NCI-H510A treated with DMSO at 0.1 percent for 48 hours (cell line): ENCODE measurements around the gene ITFG1.
"Not testable (repeated sequence)": the region's sequence is repeated elsewhere in the genome, so short reads cannot be mapped to it uniquely, and the experiment has no call there.

ENCODE experiments used
- DNase-seq: peaks from one replicate; lab custom pipeline; 2025; lab: John Stamatoyannopoulos, UW

ITFG1 gene

GRCh38 chr16:47413041-47413440, 47.8 kb downstream of the ITFG1 start:
- DNase-seq = no peak

DNA sequence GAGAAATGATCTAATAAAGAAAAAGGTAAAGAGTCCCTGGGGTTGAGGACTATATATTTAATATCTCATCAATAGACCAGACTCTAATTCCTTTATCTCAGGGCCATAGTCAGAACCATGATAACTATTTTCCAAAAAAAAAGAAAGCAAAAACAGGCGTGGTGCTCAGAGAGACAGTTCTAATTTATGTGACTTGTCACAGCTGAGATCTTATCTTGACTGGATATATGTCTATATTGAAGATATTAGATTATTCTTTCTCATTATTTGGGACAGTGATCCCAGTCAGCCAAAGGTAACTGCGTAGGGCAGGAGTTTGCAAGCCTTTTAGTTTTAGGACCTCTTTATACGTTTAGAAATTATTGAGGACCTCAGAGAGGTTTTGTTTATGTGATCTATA, 52.4 kb downstream of the ITFG1 start:
- DNase-seq = no peak

- no peak for DNase-seq
These were observed 64.9 kb downstream of the ITFG1 start for GRCh38 chr16:47395733-47396498.

DNA sequence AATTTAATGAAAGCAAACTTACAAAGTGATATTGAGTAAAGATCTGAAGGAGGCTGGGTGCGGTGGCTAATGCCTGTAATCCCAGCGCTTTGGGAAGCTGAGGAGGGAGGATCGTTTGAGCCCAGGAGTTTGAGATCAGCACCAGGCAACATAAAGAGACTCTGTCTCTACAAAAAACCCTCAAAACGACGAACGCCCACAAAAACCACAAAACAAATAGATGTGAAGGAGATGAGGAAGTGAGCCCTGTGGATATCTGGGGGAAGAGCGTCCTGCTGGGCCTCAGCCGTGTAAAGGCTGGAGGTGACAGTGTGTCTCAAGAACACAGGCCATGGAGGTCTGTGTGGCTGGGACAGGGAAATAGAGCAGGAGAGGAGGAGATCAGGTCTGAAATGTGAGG, 68.8 kb downstream of the ITFG1 start:
- DNase-seq = peak; percentile 16

GRCh38 chr16:47388705-47389104, 72.2 kb downstream of the ITFG1 start:
- no peak for DNase-seq

DNA sequence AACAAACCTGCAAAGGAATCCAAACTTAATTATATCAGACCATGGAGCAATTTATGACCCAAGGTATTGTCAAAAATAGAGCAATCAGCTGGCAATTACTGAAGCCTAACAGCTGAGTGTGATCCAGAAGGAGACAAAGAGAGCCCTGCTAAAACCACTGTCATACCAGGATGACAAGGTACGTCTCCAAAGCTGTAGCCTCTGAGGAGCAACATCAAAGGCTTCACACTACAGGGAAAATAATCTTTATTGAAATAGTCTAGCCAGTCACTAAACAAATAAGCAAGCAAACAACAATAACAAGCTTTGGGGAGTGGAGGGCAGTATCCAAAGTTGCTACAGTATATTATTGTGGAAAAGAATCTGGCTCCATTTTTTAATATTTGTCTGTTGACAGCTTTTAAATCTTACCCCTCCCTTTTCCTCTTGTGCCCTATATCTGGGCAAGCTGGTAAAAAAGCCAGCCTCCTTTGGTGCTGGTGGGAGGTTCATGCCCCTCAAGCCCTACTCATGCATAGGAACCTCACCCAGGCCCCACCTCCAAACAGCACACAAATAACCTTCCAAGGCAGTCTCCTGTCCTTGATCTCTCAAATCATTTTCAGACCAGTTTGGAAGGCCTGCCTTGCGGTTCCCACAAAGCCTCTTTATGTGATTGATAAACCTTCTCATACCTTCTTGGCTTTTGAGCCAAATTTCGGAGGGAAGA, 73.7 kb downstream of the ITFG1 start:
- no peak for DNase-seq

DNA sequence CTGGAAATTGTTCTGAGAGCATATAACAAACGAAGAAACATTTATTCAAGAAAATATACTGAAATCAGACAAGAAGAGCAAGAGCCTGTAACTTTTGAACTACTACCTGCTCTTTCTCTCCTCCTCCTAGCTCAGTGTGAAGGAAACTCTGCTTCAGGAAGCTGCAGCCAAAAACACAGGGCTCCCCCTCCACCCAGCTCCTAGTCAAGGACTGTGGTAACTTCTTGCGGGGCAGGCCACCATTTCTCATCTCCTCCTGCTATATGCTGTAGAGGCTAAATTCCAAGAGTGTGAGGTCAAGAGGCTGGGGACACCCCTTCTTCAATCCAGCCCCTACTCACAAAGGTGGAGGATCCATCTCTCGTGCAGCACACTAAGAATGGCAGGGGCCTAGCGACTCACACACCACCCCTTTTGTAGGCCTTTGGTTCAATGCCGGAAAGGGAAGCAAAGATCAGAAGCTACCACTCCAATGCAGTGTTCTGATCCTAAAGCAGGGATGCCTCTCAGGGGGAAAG, 74.6 kb downstream of the ITFG1 start:
- no peak for DNase-seq

DNA sequence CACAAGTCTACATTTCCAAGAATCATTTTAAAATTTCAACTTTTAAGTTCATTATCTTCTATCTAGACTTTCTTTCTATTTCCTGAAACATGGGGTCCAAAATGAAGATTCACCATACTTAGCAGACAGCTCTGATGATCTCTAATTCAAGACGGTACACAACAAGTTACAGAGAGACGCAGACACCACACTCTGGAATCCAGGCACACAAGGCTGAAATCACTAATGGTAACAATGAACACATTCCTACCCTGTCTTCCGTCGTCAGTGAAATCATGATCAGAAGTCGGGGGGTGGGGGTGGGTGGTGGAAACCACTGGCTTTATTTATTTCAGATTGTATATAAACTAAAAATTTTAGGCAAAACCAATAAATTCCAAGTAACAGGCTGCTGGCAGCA, 78.5 kb downstream of the ITFG1 start:
- DNase-seq = no peak

DNA sequence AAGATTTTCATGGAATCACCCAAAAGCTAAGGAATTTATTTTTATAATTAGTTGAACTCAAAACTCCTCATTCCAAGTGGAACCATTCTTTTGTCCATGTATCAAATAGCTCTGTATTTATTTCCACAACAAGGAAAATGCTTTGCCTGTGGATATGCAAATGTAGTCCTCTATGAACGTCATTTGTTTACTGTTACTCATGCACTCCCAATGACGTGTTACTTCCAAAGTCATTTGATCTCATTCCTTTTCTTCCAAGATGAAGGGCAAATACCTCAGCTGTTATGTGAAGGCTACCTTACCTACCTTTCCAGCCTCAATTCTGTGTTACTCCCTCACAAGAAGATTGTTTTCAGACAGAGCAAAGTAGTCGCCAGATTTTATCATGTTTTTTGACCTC, 83.7 kb downstream of the ITFG1 start:
- no peak for DNase-seq

DNA sequence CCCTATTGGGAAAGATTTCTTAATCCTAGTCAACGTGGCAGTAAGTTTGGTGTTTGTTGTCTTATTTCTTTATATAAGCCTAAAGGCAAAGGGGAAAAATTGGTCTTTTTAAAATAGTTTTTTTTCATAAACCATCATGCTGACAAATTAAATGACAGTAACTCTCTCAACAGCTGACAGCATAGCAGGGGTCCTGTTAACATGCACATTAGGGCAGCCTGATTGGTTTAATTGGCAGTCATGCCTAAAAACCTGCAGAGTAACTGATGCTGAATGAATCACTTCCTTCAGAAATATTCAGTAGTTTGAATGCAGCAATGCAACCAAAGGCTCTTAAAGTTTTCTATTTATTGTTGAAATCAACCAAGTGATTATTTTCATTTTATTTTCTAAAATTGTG, 85.4 kb downstream of the ITFG1 start:
- no peak for DNase-seq

- no peak for DNase-seq
These were observed 86.2 kb downstream of the ITFG1 start for GRCh38 chr16:47374629-47375028.

DNA sequence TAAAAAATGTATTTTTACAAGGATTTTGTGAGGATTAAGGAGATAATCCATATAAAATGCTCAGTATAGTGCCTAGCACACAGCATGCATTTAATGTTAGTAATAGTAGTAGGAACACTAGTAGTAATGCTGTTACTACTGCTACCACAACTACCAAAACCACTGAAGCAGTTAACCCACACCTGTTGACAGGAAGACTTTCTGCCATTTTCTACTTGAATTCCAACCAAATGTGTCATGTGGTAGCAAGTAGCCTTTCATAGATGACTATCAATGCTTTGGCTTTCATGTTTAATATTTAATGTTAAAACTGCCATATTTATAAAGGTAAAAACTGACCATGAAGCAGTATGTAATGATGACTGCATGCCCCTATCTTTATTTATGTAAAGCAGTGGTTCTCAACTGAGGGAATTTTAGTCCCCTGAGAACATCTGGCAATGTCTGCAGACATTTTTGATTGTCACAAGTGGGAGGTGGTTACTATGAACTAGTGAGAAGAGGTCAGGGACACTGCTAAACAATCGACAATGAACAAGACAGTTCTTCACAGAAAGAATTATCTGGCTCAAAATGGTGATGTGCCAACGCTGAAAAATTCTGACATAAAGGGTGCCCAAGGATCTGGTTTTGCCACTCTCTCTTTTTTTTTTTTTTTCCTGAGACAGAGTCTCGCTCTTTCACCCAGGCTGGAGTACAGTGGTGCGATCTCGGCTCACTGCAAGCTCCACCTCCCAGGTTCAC, 89.4 kb downstream of the ITFG1 start:
- DNase-seq = no peak

DNA sequence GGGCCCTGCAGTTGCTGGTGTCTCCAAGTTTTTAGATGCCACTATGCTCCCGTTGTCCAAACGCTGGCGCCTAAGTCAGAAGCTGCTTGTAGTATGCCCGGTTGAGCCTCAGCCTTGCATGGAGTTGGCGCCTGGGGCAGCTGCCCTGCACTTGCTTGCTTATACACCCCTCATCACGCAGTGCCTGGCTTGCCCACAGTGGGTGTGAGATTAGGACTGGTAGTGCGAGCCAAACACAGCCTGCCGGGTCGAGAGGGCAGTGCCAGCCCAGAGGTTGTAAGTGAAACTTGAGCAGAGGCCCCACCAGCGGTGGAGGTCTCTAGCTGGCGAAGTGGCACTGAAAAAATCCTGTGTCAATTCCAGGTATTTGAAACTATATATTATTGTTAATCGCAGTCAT, 90.3 kb downstream of the ITFG1 start:
- DNase-seq = no peak

GRCh38 chr16:47366228-47366627, 94.6 kb downstream of the ITFG1 start:
- DNase-seq = no peak

DNA sequence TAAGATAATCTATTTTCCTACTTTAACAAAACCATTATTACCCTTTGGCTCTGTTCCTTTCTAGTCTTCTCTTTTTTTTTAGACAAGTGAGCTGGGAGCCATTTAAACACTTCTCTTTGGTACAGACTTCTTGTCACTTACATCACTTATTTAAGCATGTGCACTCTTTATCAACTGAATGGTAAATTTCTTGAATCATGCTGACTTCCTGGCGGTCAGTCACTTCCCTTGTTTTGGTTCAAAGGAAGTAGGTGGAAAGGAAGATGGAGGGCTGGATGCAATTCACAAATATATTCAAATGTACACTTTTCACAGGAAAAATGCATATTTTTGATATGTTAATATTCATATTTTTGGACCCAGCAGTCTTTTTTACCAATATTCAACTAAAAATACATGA, 97.1 kb downstream of the ITFG1 start:
- DNase-seq = no peak

GRCh38 chr16:47359478-47359877, 101.4 kb downstream of the ITFG1 start:
- no peak for DNase-seq

DNA sequence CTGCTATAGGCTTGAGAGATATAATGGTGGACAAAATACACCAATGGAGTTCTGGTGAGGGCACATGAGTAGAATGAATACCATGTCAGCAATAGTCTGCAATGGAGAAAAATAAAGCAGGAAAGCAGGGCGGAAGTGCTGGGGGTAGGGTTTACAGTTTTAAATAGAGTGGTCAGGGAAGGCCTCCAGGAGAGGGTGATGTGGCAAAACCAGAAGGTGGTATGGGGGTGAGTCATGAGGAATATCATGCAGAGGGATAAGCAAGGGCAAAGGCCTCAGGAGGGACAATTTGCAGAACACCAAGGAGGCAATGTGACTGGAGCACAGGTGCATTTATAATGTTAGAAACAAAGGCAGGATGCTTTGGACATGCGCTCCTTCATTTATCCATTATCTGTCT, 102.0 kb downstream of the ITFG1 start:
- no peak for DNase-seq

GRCh38 chr16:47349029-47349428, 111.8 kb downstream of the ITFG1 start:
- not testable (repeated sequence) for DNase-seq

DNA sequence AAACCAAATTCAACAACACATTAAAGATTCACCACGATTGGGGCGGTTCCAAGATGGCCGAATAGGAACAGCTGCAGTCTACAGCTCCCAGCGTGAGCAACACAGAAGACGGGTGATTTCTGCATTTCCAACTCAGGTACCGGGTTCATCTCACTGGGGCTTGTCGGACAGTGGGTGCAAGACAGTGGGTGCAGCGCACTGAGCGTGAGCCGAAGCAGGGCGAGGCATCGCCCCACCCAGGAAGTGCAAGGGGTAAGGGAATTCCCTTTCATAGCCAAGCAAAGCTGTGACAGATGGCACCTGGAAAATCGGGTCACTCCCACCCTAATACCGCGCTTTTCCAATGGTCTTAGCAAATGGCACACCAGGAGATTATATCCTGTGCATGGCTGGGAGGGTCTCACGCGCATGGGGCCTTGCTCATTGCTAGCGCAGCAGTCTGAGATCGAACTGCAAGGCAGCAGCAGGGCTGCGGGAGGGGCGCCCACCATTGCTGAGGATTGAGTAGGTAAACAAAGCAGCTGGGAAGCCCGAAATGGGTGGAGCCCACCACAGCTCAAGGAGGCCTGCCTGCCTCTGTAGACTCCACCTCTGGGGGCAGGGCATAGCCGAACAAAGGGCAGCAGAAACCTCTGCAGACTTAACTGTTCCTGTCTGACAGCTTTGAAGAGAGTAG, 113.7 kb downstream of the ITFG1 start:
- not testable (repeated sequence) for DNase-seq

GRCh38 chr16:47342055-47342454, 118.8 kb downstream of the ITFG1 start:
- DNase-seq = no peak

GRCh38 chr16:47330562-47330961, 130.3 kb downstream of the ITFG1 start:
- not testable (repeated sequence) for DNase-seq

DNA sequence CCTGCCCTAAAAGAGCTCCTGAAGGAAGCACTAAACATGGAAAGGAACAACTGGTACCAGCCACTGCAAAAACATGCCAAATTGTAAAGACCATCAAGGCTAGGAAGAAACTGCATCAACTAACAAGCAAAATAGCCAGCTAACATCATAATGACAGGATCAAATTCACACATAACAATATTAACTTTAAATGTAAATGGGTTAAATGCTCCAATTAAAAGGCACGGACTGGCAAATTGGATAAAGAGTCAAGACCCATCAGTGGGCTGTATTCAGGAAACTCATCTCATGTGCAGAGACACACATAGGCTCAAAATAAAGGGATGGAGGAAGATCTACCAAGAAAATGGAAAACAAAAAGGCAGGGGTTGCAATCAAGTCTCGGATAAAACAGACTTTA, 136.6 kb downstream of the ITFG1 start:
- not testable (repeated sequence) for DNase-seq
